Mononuclear cell (primary cell): Measurements from ENCODE around the gene SPNS2. TPM values are rescaled to one million over a fixed set of nuclear protein-coding genes. Genes with fewer than 3 reads are reported as not detected.

Experiments
- H3K27me3 ChIP-seq: 2 replicates; pipeline ENCODE4 v1.6.0; 2011; ENCODE audit warnings: low read length, control low read depth; ENCODE audit not compliant: insufficient read depth
- H3K4me1 ChIP-seq: 2 replicates; pipeline ENCODE4 v1.5.1; 2011; ENCODE audit warnings: mild to moderate bottlenecking, low read length, control low read depth; ENCODE audit not compliant: insufficient read depth
- H3K4me3 ChIP-seq: 2 replicates; pipeline ENCODE4 v1.5.1; 2011; ENCODE audit warnings: mild to moderate bottlenecking, low read length, moderate library complexity
- H3K9me3 ChIP-seq: 2 replicates; pipeline ENCODE4 v1.5.1; 2011; ENCODE audit warnings: low read depth, mild to moderate bottlenecking, control low read depth, low read length
- total RNA-seq: library from RNA; depleted of rRNA; stranded (reverse); fragments of >200 nt; gene quantifications from one replicate; pipeline ENCODE4 v1.2.3, GENCODE V29; 2012

Gene SPNS2
- total RNA-seq, 1 donor = 0.10 TPM

DNA sequence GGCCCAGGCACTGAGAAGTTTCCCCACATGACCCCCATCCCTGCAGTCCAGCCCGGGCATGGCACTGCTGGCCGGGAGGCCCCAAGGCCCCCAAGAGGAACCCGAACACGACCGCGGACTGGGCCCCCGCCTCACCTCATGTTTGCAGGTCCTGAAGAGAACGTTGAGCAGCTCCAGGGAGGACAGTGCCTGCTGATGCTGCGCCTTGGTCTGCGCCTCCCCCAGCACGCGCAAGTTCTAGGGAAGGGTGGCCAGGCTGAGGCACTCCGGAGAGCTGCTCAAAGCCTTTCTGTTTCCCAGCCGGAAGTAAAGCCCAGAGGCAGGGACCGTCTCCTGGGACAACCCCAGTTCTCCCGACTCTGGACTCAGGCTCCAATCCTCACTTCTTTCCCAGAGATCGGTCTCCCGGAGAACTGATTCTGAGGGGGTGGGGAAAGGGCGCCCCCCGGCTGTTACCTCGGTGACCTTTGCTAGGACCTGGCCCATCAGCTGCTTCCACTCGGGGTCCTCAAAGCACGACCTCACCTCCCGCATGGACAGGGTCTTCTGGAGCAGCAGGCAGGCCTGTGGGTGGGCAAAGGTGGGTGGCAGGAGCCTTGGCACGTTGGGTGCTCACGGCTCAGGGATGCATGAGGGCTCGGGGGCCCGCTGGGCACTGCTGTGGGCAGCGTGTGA is 42.8 kb downstream of the SPNS2 start:
- H3K4me3 ChIP-seq = no peak overlapping the region
- H3K27me3 ChIP-seq = no peaks in the 10 kb centered on the region
- no peaks in the 10 kb centered on the region for H3K9me3 ChIP-seq
- peaks cover 6% of the 10 kb centered on the region for H3K4me1 ChIP-seq

- no peaks in the 10 kb centered on the region for H3K9me3 ChIP-seq
- H3K4me1 ChIP-seq = no peaks in the 10 kb centered on the region
- H3K4me3 ChIP-seq = no peak overlapping the region
- H3K27me3 ChIP-seq = no peaks in the 10 kb centered on the region
Observed at GRCh38 chr17:4542003-4542725, 43.5 kb downstream of the SPNS2 start.

DNA sequence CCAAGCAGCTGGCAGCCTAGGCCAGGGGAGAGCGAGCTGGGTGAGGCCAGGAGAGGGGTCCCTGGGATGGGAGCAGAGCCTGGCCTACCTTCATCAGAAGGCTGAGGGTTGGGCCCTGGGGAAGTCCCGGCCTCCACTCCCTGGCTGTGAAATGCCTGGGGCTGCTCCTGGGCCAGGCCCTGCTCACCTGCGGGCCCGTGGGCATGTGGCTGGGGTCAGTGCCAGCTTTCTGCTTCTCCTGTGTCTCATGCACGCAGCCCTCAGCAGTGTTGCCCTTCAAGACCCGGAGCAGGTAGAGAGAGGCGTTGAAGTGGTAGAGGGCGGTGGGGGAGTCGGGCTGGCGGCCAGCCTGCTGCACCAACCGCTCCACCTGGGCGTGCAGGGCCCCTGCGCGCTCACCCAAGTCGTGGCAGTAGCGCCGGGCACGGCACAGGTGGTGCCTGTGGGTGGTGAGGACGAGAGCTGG is 44.1 kb downstream of the SPNS2 start:
- no peaks in the 10 kb centered on the region for H3K27me3 ChIP-seq
- H3K4me3 ChIP-seq = no peak overlapping the region
- no peaks in the 10 kb centered on the region for H3K4me1 ChIP-seq
- H3K9me3 ChIP-seq = no peaks in the 10 kb centered on the region

DNA sequence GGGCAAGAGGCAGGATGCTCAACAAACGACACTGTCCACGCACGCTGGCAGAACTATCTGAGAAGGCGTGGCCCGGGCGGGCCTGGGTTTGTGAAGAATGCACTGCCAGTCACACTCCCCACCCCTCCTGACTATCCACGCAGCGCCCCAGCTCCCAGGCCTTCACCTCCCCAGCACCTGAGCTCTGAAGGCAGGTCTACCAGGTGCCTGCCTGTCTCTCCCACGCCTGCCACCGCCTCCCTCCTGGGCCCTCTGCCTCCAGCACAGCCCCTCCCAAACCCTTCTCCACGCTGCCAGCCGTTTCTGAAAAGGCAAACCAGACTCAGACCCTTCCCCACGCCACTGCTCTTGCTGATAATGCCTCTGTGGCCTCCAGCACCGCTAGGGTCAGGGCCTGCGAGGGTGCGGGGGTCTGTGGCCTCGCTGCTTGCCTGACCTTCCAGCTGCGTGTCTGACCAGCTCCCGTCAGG is 44.9 kb downstream of the SPNS2 start:
- Histone ChIP-seq H3K4me3 (no peak overlapping the region), H3K4me1 (no peaks in the 10 kb centered on the region), H3K27me3 (no peaks in the 10 kb centered on the region), H3K9me3 (no peaks in the 10 kb centered on the region)

- H3K27me3 ChIP-seq = no peaks in the 10 kb centered on the region
- no peaks in the 10 kb centered on the region for H3K9me3 ChIP-seq
- H3K4me3 ChIP-seq = no peak overlapping the region
- H3K4me1 ChIP-seq = no peaks in the 10 kb centered on the region
Observed at GRCh38 chr17:4544135-4544950, 45.7 kb downstream of the SPNS2 start.

GRCh38 chr17:4544951-4545216 is 46.2 kb downstream of the SPNS2 start:
- Histone ChIP-seq H3K4me1 (no peaks in the 10 kb centered on the region), H3K9me3 (no peaks in the 10 kb centered on the region), H3K4me3 (no peak overlapping the region), H3K27me3 (no peaks in the 10 kb centered on the region)

- Histone ChIP-seq H3K9me3 (no peaks in the 10 kb centered on the region), H3K4me1 (no peaks in the 10 kb centered on the region), H3K4me3 (no peak overlapping the region), H3K27me3 (no peaks in the 10 kb centered on the region)
Observed at GRCh38 chr17:4545217-4545951, 46.7 kb downstream of the SPNS2 start.

GRCh38 chr17:4547118-4547906 is 48.6 kb downstream of the SPNS2 start:
- H3K27me3 ChIP-seq = no peaks in the 10 kb centered on the region
- no peaks in the 10 kb centered on the region for H3K4me1 ChIP-seq
- H3K9me3 ChIP-seq = no peaks in the 10 kb centered on the region
- no peak overlapping the region for H3K4me3 ChIP-seq

- H3K9me3 ChIP-seq = no peaks in the 10 kb centered on the region
- no peak overlapping the region for H3K4me3 ChIP-seq
- H3K27me3 ChIP-seq = no peaks in the 10 kb centered on the region
- no peaks in the 10 kb centered on the region for H3K4me1 ChIP-seq
Observed at GRCh38 chr17:4548061-4548461, 49.4 kb downstream of the SPNS2 start.

GRCh38 chr17:4548721-4549531 is 50.2 kb downstream of the SPNS2 start:
- H3K4me3 ChIP-seq = no peak overlapping the region
- no peaks in the 10 kb centered on the region for H3K9me3 ChIP-seq
- H3K27me3 ChIP-seq = no peaks in the 10 kb centered on the region
- peaks cover 3% of the 10 kb centered on the region for H3K4me1 ChIP-seq

DNA sequence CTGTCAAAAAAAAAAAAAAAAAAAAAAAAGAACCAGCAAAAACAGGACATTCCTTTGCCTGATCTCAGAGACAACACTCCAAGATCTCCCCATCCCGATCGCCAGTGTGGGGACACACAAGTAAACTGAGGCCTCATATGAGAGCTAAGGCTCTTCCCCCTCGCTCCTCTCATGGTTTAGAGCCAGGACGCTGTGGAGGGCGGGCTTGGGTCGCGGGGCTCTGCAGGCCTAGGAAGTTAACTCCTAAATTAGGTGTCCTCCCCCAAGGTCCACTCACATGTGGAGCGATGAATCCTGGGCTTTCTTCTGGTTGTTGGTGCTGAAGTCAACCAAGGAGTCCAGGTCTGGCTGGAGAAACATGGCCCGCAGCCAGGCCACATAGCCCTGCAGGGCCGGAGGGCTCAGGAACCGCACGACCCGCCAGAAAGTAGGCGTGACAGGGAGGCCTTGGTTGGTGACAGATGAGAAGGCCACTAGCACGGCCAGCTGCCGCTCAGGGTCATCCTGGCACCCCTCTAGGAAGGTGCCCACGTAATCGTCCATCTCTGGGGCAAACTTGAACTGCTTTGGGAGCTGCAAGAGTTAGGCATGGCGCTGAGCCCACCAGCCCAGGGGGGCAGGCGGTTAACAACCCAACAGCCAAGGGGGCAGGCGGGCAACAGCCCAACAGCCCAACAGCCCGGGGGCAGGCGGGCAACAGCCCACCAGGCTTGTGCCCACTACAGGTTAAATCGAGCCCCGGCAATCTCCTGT is 51.3 kb downstream of the SPNS2 start:
- no peaks in the 10 kb centered on the region for H3K27me3 ChIP-seq
- H3K4me1 ChIP-seq = peaks cover 13% of the 10 kb centered on the region
- no peak overlapping the region for H3K4me3 ChIP-seq
- H3K9me3 ChIP-seq = no peaks in the 10 kb centered on the region

DNA sequence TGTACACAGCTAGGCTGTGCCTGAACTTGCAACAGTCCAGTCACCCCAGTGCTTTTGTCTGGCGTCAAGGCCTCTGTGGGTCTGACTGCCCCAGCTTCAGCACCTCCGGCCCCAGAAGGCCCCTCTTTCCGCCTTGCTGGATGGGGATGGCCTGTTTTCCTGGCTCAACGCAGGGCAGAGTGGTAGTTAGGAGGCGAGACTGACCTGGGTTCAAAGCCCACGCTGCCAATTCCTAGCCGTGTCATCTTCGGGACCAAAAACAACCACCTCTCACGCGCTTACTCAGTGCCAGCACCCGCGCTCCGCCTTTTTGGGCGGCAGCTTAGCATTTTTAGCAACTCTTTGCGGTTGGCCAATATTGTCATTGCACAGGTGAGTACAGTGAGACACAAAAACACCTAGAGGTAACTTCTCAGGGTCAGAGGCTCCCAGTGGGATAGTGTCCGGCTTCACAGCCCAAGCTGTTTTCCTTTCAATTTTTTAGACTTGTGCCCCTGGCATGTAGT is 51.9 kb downstream of the SPNS2 start:
- no peaks in the 10 kb centered on the region for H3K9me3 ChIP-seq
- no peaks in the 10 kb centered on the region for H3K27me3 ChIP-seq
- peaks cover 14% of the 10 kb centered on the region for H3K4me1 ChIP-seq
- H3K4me3 ChIP-seq = no peak overlapping the region

DNA sequence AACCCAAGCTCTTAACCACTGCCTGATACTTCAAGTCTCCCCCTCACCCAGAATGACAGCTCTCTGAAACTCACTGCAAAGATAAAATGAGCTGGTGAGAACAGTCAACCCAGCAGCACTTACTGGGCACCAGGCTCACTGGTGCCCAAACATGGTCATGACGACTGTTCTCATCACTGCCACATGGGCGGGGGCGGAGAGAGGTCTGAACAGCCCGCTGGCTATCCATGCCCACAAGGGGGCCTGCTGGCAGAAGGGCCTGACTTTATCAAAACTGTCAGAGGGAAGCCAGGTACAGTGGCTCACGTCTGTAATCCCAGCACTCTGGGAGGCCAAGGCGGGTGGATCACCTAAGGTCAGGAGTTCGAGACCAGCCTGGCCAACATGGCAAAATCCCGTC is 52.5 kb downstream of the SPNS2 start:
- no peak overlapping the region for H3K4me3 ChIP-seq
- peaks cover 20% of the 10 kb centered on the region for H3K4me1 ChIP-seq
- H3K27me3 ChIP-seq = no peaks in the 10 kb centered on the region
- H3K9me3 ChIP-seq = no peaks in the 10 kb centered on the region
